Right lobe of liver (tissue), 6 donors: ENCODE results near the gene ARVCF. TPM values are rescaled to one million over a fixed set of nuclear protein-coding genes. Genes with fewer than 3 reads are reported as not detected.

ENCODE experiments used
- ATAC-seq, 4 donors: fragments of 200-7000 bp; cut with Tn5 transposase; one replicate each; pipeline ENCODE4 v1.9.1; 2020; ENCODE audit warnings: mild to moderate bottlenecking in 4 of 4, moderate library complexity in 4 of 4
- DNase-seq, 3 donors: peaks; one replicate each; pipeline ENCODE4 v3.0.0-alpha.2; 2020
- H3K27ac ChIP-seq, 3 donors: fragments of 200-600 bp; one replicate each; pipeline ENCODE4 v1.8.0; 2022
- H3K27me3 ChIP-seq, 2 donors: fragments of 200-600 bp; one replicate each; pipeline ENCODE4 v1.8.0; 2022
- H3K36me3 ChIP-seq, 4 donors: fragments of 200-600 bp; sonication (generic) in 1 of 4; one replicate each; pipeline versions ENCODE4 v1.5.1 to v1.8.0; 2017 to 2022; ENCODE audit warnings: control low read depth in 1 of 4
- H3K4me1 ChIP-seq, 4 donors: fragments of 200-600 bp; sonication (generic) in 1 of 4; one replicate each; pipeline versions ENCODE4 v1.5.1 to v1.8.0; 2017 to 2022; ENCODE audit warnings: control low read depth in 1 of 4
- H3K4me3 ChIP-seq, 3 donors: fragments of 200-600 bp; one replicate each; pipeline ENCODE4 v1.8.0; 2022
- H3K9me3 ChIP-seq, 4 donors: fragments of 200-600 bp; sonication (generic) in 1 of 4; one replicate each; pipeline versions ENCODE4 v1.5.1 to v1.8.0; 2017 to 2022; ENCODE audit warnings: control low read depth in 1 of 4
- CTCF ChIP-seq, 4 donors: fragments of 200-600 bp in 3 of 4; fragments of 450-650 bp in 1 of 4; IDR thresholded peaks; one replicate each; pipeline versions ENCODE4 v1.5.1 to v1.8.0; 2016 to 2022; ENCODE audit warnings: antibody characterized with exemption in 4 of 4, mild to moderate bottlenecking in 2 of 4
- POLR2A ChIP-seq: fragments of 450-650 bp; IDR thresholded peaks from one replicate; pipeline ENCODE4 v1.6.1; 2017; ENCODE audit warnings: antibody characterized with exemption, mild to moderate bottlenecking
- WGBS: methylation state at CpG from one replicate; pipeline ENCODE4 v1.1.6; 2018; ENCODE audit warnings: low coverage, low lambda C conversion rate; ENCODE audit not compliant: insufficient coverage; ENCODE audit errors: missing lambda C conversion rate; 5-methylcytosine and 5-hydroxymethylcytosine counted together
- intact Hi-C, 2 donors: fragments of 100-400 bp; cut with DNase I; formaldehyde crosslinking; loops; one replicate each; pipeline versions ENCODE4 v1.11.2 to v1.14.1; 2022
- total RNA-seq, 6 experiments: library from RNA; depleted of rRNA in 2 of 6; stranded (reverse); fragments of >200 nt in 2 of 6; fragmentation: NEBNext Ultra II Directional in 3 of 6; extraction: Animal tissue kit (Norgen Biotek cat#: 25700) in 3 of 6; gene quantifications; one replicate each; pipeline versions ENCODE4 v1.1.0 to v1.2.4, GENCODE V29; 2016 to 2023
- donor health status: DM: no; HTN: yes; CAD: no.
- donor health status: DM: no; HTN: no; CAD: no.
- donor health status: DM: no; HTN: no; CAD: no.
- donor health status: DM: no; HTN: yes; CAD: no.
- donor health status: DM: no; HTN: yes; CAD: no.

Gene ARVCF
- total RNA-seq, 6 experiments from 2014 or later, result 11.5 to 40.9 (median 20.7) TPM

GRCh38 chr22:19974935-19975706 lies 41.5 kb downstream of the ARVCF start:
- intact Hi-C loops, result loop anchor here (5.0 to 10.0 kb wide), 3 partner anchors 42 to 140 kb away; partner anchors contain the start of genes RANBP1 (in 2 of the 2), TRMT2A (in 2 of the 2), ARVCF (in 1 of the 2) and TANGO2 (in 1 of the 2)
- H3K9me3 ChIP-seq, result no peaks in the 10 kb centered on the region
- peaks cover 0 to 26% (median 13%) of the 10 kb centered on the region in 4 donors for H3K4me1 ChIP-seq
- ATAC-seq, result no peak
- TF ChIP-seq POLR2A, result no peak
- no peak for TF ChIP-seq CTCF (IDR thresholded peaks at IDR 0.05)
- DNase-seq, result no peak
- no peaks in the 10 kb centered on the region for H3K27me3 ChIP-seq
- 77% methylated on average over 5 of the region's 13 CpGs for WGBS
- H3K4me3 ChIP-seq, result no peak overlapping the region
- no peak overlapping the region for H3K27ac ChIP-seq
- peaks cover 0 to 6% (median 0%) of the 10 kb centered on the region in 4 donors for H3K36me3 ChIP-seq

GRCh38 chr22:19974268-19974861 lies 42.3 kb downstream of the ARVCF start:
- intact Hi-C loops, result loop anchor here (10.0 kb wide), 2 partner anchors 50 to 140 kb away; partner anchors contain the start of genes RANBP1 (in 2 of the 2), TRMT2A (in 2 of the 2) and TANGO2 (in 1 of the 2)
- DNase-seq (no peak), ATAC-seq (no peak)
- no peaks in the 10 kb centered on the region for H3K9me3 ChIP-seq
- no peak overlapping the region for H3K27ac ChIP-seq
- peaks cover 0 to 33% (median 15%) of the 10 kb centered on the region in 4 donors for H3K4me1 ChIP-seq
- H3K4me3 ChIP-seq, result no peak overlapping the region
- WGBS, result no CpG with 5 or more reads among the region's 11 CpGs
- peaks cover 0 to 6% (median 0%) of the 10 kb centered on the region in 4 donors for H3K36me3 ChIP-seq
- no peaks in the 10 kb centered on the region for H3K27me3 ChIP-seq
- TF ChIP-seq CTCF (IDR thresholded peaks at IDR 0.05), result no peak
- TF ChIP-seq POLR2A, result no peak

GRCh38 chr22:19973551-19974267 lies 42.9 kb downstream of the ARVCF start:
- ATAC-seq (no peak), DNase-seq (no peak)
- TF ChIP-seq CTCF (IDR thresholded peaks at IDR 0.05) (no peak), POLR2A (no peak)
- intact Hi-C loops, result loop anchor here (10.0 kb wide), 2 partner anchors 51 to 141 kb away; partner anchors contain the start of genes RANBP1 (in 2 of the 2), TRMT2A (in 2 of the 2) and TANGO2 (in 1 of the 2)
- no peaks in the 10 kb centered on the region for H3K9me3 ChIP-seq
- H3K4me3 ChIP-seq, result no peak overlapping the region
- H3K27ac ChIP-seq, result no peak overlapping the region
- WGBS, result 100% methylated on average over 1 of the region's 46 CpGs
- H3K4me1 ChIP-seq, result peaks cover 0 to 39% (median 19%) of the 10 kb centered on the region in 4 donors
- H3K27me3 ChIP-seq, result no peaks in the 10 kb centered on the region
- peaks cover 0 to 6% (median 0%) of the 10 kb centered on the region in 4 donors for H3K36me3 ChIP-seq
